ENCODE measurements around the gene LDB1.

- TF ChIP-seq CTCF (IDR thresholded peaks at IDR 0.05) (no peak), SIN3A (IDR thresholded peaks at IDR 0.05; ENCODE audit: borderline replicate concordance, insufficient read depth, low read depth, low read length) (no peak)
Observed at GRCh38 chr10:102121739-102122372, 1.7 kb upstream of the LDB1 start.

Measured in Panc1 (cell line).